ENCODE measurements around the gene MAP4K1.

The MAP4K1 gene

DNA sequence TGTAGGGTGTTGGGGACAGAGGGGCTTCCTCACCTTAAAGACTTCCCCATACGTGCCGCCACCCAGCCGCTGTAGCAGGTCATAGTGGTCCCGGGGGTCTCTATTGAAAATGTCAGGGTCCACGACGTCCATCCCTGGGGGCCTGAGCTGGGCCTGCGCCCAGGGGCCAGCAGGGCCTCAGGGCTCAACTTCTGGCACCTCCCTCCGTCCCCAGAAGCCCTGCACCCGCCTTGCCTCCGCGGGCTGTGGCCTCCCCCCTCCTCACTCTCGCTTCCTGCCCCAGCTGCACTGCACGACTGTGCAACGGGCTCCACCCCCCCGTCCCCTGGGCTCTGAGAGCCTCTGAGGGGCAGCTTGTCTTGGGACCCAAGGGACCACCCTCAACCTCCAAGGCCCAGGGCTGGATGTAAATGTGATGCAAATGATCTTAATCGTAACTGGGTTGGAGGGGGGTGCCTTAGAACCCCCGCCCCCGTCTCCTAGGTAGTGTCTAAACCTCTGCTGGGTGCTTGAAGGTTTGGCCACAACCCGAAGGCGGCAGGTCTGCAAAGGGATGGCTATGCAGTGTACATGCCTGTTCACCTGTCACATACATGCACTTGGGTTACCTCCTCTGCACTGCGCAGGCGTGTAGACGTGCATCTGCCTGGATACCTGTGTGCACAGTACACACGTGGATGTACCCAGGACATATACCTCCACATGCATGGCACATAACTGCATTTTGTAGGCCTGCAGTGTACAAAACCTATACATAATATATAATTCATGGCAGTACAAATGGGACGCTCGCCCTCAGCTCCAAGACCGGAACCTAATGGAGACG, at the start of gene MAP4K1:
TSS of gene MAP4K1 (minus strand) at position 190 of the 826 bp plus-strand sequence. CDS start at position 132, 58 bp downstream.
- FAIRE-seq = no peak

DNA sequence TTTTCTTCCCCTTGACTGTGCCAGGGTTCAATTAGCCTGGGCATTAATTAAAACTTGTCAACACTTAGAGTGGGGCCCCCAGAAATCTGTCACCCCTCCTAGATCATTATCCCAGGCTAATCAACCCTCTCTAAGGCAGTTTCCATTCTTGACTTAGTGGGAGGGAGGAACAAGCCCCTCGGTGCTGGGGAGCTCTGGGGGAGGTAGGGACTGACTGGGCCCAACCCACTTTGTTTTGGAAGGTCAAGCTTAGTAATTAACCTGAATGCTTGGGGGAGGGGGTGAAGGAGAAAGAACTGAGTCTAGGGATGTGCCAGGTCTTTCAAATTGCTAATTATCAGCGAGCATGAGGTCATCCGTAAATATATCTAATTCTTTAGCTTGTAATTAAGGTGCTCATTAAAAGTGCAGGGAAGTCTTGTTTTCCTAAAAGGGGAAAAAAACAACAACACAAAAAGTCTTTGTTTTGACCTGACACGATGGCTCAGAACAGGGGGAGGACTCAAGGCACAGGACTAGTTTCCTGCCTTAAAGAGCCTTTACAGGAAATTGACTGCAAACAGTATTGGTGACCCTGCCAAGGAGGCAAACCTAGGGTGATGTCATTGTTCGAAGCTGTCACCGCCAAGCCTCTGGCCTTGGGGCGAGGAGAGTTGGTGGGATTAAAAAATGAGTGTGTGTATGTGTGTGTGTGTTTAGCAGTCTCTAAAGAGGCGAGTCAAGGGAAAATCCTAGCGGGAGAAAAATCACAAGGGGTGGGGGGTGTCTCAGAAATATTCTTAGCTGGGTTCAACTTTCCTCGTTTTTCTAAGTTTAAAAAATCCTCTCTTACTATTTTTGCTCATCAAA, 49.1 kb upstream of the MAP4K1 start:
- FAIRE-seq = peak; percentile 21

DNA sequence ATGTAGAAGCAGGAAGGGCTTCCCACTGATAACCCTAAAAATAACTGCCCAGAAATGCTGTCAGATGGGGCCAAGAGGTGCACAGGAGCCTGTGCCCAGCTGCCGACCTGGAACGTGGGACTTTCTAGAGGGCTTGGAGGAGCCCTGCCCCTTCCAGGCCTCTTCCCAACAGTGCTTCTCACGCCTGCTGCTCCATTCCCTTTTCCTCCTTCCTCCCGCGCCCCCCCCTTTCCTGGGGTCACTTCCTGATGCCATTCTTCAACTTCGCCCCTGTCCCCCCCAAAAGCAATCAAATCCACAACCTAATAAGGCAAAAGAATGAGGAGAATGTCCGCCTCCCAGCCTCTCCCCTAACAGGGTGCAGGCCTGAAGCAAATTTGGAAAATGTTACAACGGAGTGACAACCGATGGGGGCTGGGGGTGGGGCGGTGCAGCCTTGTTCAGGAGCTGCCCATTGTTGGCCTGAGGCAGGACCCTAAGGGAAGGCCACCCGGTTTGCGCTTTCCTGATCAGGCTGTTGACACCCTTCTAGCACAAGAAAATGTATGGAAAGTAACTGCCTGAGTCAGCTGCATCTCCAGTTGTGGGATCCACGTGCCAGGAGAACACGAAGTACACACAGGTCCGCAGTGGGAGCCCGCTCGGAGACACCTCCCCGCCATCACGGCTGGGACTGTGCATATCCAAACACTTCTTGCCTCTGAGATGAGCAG, 48.4 kb upstream of the MAP4K1 start:
- FAIRE-seq = no peak

DNA sequence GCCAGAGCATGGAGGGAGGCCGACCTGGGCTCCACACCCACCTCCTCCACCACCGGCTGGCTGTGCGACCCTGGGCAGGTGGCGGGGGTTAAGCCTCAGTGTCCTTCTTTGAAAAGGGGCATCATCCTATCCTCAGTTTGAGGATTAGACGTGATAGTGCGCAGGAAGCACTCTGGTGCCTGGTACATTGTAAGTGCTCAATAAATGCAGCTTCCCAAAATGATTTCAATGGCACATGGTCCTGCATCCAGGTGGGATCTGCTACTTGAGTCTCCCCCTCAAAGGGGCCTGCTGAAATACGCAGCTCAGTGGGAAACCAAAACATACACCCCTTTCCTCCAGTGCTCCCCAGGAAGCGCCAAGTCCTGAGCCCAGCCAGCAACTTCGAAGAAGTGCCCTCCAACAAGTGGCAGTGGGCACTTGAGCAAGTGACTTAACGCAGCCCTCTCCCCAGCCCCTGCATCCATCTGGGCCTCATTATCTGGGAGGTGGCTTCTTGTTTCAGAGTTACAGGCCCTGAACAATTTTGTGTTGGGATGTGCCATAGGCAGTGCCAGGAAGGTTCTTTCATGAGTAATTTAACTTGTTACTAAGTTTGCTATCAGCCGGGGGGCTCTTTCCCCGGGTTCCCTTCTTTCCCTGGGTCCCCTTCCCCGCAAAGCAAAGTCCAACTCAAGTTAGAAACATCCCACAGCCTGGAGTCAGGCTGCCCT, 47.6 kb upstream of the MAP4K1 start:
- no peak for FAIRE-seq

DNA sequence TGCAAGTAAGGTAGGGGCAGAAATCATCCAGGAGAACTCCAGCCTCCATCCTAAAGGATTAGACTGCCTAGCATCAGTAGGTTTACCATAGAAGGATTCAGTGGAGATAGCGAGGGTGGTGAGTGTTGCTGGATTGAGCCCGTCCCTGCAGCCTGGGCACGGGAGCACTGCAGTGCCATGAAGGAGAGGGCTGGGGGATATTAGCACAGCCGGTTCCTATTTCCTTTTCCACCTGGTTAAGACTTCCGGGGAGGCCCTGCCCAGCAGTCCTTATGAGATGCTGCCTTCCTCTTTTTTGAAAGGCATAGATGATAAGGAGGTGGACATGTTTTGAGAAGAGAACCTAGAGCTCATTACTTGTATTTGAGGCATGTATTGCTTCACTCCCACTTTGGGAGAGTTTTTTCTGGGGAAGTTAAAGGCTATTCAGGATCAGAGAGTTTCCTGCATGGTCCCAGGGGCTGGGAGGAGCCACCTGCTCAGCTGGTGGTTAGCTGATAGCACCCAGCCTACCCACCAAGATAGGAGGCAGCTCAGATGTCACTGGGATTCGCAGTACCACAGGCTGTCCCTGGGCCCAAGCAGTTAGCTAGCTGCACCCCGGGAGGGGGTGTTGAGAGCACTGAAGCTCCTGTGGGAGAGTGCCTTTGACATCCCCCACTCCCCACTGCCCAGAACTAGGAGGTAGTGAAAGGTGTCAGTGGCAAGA, 46.9 kb upstream of the MAP4K1 start:
- no peak for FAIRE-seq

DNA sequence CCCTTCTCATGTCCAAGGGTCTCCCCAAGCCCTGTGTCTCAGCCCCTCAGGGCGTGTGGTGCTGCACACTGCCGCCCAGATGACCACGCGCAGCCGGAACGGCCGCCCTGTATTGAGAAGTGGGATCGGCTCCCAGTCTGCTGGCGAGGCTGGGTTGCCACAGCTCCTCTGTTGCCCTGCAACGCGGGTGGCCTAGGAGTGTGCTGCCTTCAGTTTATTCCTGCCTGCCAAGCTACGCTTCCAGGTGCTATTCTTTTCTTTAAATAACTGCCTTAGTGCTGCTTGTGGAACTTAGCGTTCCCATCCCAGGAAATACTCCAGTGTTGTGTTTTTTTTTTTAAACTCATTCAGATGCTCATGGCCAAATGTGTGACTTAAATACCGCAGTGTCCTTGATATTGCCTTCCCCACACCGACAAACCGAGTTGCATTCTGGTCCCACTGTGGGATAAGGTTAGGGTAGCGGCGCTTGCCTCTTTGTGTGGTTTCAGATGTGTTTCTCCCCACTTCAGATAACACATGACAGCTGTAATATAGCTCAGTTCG, 46.3 kb upstream of the MAP4K1 start:
- peak; percentile 27 for FAIRE-seq

DNA sequence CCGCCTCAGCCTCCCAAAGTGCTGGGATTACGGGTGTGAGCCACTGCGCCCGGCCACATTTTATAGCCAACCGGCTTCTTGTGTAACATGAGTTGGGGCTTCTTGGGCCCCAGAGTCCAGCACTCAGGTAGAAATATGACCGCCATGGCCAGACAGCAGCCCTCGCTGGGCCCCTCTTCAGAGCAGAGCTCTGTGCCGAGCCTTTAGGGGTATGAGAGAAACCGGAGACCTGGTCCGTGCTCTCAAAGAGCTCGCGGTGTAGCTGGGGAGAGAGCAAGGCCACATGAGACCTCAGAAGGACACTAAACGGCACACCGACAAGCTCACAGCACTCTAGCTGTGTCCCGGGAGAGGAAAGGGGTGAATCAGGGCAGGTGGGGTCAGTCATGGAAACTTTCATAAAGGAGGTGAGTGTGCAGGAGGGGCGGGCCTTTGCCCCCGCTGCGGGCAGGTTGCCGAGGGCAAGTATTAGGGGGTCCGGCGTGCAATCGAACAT, 45.5 kb upstream of the MAP4K1 start:
- FAIRE-seq = no peak

DNA sequence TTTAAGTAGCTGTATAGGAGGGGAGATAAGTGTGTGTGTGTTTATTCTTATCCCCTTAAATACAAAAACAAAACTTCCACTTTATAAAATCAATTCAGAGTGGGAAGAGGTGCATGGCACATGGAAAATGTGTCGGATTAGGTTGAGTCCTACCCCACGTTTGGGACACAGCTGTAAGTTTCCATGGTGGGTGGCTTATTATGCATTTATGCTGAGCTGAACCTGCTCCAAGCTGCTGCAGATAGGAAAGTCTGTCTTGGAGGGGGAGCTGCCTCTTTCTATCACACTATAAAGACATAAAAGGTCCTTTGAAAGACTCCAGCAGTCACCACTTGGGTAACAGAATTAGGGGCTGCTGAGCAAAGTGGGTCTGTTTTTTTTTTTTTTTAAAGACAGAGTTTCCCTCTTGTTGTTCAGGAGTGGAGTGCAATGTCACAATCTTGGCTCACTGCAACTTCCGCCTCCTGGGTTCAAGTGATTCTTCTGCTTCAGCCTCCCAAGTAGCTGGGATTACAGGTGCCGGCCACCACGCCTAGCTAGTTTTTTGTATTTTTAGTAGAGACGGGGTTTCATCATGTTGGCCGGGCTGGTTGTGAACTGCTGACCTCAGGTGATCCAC, 44.9 kb upstream of the MAP4K1 start:
- FAIRE-seq = no peak

DNA sequence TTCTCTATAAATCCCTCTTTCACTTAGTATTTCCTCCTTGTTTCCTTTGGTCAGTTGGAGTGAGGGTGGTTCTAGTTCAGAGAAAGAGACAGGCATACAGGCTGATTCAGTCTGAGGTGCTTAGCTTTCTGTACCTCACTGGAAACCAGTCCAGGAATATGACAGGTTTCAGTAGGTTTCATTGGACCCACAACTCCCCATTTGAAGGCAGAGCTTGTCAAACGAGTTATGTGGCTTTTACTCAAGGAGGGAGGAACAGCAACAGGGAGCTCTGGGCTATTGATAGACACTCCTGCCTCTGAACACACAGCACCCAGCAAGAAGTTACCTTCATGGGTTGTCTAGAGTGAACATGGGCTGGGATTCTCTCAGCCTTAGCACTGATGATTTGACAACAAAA, 44.2 kb upstream of the MAP4K1 start:
- FAIRE-seq = no peak

DNA sequence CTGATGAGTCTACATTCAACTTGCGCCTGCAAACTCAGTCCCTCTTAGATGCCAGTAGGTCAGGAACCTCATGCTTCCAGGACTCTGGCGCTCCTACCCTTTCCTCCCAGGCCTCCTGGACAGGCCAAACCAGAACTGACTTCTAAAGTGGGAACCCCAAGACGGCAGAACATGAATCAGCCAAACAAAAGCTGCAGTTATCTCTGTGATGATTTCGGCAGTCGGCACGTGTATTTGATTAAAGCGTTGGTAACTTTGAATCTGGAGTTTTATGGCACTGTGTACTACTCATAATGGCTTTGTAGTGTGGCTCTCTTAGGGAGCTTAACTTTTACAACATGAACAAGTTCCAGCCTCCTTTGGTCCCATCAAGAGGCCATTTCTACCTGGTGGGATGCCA, 43.4 kb upstream of the MAP4K1 start:
- FAIRE-seq = no peak

DNA sequence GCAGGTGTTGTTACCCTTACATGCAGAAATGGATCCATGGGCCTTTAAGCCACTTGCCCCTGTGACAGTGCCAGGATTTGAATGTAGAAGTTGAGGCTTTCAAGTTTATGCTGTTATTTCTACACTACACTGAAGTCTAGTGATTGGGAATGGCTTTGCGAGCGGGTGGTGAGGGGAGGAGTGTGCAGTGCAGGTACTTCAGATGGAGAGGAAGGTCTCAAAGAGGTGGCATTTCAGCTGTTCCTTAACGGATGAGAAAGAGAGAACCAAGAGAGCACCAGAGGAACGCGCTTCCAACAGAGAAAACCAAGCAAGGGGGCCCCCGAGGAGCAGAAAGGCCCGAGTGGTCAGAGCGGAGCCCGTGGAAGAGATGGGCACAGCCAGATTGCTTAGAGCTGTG, 43.0 kb upstream of the MAP4K1 start:
- no peak for FAIRE-seq

DNA sequence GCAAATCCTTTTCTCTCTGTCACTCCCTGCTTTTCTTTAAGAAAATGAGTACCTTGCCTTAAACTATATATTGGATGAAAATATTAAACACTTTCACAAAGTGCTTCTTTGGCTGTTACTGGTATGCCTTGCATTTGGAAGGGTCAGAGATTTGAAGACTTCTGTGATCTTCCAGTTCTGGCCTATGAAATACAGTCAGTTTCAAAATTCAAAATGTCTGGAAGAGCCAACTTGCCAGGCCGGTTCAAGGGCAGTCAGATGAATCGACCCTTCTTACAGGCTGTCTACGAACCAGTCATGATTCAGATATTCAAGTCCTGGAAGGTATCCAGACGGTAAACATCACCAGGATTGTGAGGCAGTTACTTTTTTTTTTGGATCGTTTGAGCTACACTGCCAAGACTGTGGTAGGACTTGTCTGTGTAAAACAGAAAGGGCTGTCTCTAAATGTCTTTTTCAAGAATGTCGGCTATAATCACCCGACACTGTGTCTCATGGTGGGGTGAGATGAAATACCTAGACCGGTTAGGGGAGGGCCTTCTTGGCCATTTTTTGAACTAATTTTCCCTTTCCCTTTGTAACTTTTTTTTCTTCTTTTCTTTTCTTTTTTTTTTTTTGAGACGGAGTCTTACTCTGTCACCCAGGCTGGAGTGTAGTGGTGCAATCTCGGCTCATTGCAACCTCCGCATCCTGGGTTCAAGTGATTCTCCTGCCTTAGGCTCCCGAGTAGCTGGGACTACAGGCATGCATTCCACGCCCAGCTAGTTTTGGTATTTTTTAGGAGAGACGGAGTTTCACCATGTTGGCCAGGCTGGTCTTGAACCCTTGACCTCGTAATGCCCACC, 40.9 kb upstream of the MAP4K1 start:
- FAIRE-seq = peak; percentile 96

DNA sequence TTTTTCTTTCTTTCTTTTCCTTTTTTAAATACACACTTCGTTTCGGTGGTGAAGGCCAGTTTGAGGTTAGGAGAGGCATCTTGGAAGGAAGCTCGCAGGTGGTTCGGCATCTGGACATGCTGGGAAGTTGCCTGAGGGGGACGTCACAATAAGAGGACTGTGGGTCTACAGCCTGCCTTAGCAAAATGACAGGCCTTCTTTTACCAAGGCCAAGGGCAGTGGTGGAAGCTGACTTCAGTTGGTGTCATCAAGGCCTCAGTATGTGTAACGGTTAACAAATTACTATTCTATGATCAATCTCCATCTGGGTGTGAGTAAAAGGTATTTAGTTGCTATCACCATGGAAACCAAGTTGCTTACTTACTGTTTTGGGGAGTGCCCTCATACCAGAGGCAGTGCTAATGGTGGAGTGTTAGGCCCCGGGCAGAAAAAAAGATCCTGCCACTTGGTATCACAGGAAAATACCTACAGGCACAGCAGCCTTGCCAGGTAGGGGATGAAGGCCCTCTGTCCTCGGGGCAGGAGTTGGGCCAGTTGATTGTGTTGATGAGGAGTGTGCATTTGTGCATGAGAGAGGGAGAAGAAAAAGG, 40.0 kb upstream of the MAP4K1 start:
- FAIRE-seq = no peak

DNA sequence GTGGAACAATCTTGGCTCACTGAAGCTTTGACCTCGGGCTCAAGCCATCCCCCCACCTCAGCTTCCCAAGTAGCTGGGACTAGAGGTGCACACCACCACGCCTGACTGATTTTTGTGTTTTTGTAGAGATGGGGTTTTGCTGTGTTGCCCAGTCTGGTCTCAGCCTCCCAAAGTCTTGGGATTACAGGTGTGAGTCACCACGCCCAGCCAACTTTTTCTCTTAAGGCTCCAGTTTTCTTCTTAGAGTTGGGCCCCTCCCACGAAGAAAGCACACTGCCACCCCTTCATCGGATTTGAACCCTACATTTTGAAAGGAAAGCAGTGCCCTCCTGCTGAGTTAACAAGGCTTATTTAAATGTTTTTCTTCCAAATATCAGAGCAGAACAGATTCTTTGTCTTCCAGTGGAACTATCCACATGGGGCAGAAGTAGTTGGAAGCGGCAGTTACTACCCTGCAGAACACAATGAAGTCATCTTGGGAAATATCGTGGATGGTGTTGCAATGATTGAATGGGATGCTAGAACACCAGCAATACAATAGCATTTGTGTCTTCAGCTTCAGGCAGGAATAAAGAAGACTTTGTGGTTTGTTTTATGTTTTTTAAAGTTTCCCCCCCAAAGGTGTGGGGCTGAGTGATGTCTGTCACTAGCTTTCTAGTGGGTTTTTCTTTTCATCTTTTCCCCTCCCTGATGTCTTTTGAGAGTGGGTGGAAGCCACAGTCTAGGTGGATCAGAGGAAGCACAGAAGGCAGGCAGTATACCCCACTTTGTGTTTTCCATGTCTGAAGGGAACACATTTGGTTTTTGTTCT, 38.6 kb upstream of the MAP4K1 start:
- FAIRE-seq = no peak

DNA sequence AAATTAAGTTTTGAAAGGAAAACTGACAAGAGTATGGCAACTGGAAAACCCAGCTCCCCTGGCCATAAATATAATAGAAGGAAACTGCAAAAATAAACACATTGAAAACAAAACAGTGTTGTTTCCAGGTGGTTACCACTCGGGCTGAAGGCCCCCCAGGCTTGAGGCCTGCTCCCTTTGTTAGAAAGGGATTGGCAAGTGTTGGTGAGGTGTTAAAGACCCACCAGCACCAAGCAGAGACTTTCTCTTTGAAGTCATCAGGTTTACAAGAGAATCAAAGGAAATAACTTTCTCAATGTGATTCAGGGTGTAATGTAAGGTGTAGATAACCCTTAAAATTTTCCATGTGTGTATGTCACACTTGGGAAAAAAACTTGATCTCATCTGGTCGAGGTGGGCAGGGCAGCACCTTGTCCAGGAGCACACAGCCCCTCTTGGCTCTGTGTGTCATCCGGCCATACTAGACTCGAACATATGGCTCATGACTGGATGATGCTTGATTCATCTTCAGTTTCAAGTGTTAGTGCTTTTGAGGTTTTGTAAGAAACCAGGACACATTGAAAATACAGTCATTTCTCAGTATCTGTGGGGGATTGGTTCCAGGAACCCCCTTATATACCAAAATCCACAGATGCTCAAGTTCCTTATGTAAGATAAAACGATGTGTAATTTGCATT, 37.5 kb upstream of the MAP4K1 start:
- no peak for FAIRE-seq

DNA sequence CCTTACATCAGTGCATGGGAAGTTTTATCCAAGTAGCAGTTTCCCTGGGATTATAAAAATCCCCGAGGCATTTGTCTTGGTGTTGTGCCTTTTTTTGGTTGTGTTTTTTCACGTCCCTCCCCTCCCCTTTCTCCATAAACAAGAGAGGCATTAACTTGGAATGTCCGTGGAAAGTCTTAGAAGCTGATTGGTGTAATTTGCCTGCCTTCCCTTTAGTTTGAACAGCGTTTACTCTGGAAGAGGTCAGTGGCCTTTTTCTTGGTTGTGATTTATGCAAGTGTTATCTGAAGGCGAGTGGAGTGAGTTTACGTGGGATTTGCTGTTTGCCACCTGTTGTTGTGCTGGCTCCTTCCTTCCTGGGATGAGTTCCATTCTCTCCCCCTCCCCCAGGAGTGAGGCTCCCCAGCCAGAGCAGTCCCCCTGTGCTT, 36.9 kb upstream of the MAP4K1 start:
- FAIRE-seq = no peak

DNA sequence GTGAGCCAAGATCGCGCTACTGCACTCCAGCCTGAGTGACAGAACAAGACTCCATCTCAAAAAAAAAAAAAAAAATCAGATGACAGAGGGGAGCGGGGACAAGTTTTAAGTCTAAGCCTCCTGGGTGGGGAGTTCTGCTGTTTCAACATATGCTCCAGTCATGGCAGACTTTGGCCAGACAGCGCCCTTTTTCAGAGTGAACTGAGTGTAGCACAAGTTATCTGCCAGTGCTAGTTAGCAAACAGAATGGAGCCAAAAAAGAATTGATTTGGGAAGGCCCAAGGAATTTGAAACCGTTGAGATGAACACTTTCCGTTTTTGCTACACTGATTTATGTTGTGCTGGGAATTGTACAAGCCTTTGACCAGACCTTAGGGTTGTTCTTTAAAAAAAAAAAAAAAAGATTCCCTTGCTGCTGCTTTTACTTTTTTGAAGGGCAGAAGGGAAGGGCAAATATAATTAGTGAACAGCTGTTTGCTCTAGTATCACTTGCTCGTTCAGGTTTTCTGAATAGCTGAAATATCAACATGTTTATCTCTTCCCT, 35.3 kb upstream of the MAP4K1 start:
- FAIRE-seq = peak; percentile 33

All from islet of Langerhans (tissue), 1 donor.